GM13976 (cell line): Measurements from ENCODE around the gene MRPS35.

Experiments used
- DNase-seq: peaks from one replicate; pipeline ENCODE4 v3.0.0; 2012; ENCODE audit warnings: low spot score
- in situ Hi-C: fragments of 300-500 bp; cut with MboI; formaldehyde crosslinking; loops from one replicate; pipeline ENCODE4 v1.12.0; 2022; ENCODE audit warnings: low sequenced_read_pairs, mixed read lengths, inconsistent platforms; ENCODE audit not compliant: unreplicated experiment
- TF ChIP-seq, protein P1 (sequence below): IDR thresholded peaks from 2 replicates; pipeline ENCODE4 v1.5.1; 2012; ENCODE audit warnings: borderline replicate concordance, mild to moderate bottlenecking; ENCODE audit not compliant: insufficient read depth; ENCODE audit errors: extremely low read depth, missing control alignments, control extremely low read depth

MRPS35 gene

DNA sequence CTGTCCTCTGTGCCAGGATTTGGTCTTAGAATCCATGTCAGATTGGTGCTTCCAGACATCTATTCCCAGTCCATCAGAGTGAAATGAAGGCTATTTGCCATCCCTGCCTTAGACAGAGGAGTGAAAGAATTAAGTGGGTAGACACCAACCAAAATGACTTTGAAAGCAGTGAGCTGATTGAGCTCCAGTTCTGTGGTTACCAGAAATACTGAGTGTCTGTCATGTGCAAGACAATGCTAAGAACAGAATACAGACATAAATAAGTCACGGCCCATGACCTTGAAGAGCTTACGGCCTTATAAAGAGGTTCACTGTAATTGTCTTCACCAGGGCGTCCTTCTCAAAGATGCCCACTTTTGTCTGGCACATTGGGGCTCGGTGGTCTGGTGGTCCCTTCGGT, 91.0 kb downstream of the MRPS35 start:
- no peak for DNase-seq
- TF ChIP-seq, protein P1, sequence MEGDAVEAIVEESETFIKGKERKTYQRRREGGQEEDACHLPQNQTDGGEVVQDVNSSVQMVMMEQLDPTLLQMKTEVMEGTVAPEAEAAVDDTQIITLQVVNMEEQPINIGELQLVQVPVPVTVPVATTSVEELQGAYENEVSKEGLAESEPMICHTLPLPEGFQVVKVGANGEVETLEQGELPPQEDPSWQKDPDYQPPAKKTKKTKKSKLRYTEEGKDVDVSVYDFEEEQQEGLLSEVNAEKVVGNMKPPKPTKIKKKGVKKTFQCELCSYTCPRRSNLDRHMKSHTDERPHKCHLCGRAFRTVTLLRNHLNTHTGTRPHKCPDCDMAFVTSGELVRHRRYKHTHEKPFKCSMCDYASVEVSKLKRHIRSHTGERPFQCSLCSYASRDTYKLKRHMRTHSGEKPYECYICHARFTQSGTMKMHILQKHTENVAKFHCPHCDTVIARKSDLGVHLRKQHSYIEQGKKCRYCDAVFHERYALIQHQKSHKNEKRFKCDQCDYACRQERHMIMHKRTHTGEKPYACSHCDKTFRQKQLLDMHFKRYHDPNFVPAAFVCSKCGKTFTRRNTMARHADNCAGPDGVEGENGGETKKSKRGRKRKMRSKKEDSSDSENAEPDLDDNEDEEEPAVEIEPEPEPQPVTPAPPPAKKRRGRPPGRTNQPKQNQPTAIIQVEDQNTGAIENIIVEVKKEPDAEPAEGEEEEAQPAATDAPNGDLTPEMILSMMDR, result no peak
- in situ Hi-C loops, result no loop called here

DNA sequence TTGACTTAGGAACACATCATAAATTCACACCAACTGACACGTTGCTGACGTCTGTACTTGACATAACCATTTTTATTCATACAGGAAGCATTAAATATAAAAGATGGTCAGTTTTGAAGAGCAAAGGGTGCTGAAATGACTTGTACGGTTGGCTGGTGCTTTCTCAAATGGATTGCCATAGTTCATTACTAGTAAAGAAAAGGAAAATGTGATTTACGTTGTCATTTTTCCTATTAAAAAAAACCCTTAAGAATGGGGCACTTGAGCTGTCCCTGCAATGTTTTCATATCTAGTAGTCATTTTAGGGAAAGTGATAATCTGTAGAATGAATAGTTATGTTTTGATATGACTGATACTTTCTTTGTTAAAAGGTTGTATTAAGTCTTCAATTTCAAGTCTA, 91.9 kb downstream of the MRPS35 start:
- no peak for DNase-seq
- TF ChIP-seq, protein P1, result no peak
- in situ Hi-C loops, result no loop called here

GRCh38 chr12:27802936-27803335, 92.3 kb downstream of the MRPS35 start:
- no peak for DNase-seq
- in situ Hi-C loops, result no loop called here
- TF ChIP-seq, protein P1, result no peak

DNA sequence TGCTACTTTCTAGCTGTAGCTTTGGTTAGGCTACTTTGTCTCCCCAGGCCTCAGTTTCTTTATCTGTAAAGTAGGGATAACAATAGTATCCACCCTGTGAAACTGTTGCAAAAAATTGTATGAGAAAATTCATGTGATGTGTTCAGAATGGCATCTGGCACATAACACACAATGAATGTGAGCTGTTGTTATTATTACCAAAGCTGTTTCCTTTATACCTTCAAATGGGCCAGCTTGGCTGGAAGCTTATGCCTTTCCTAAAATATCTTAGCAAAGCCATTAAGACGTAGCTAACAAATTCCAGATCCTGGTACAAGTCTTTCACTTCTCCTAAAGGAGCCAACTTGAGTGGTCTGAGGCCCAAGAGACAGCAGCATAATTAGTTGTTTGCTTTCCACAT, 94.6 kb downstream of the MRPS35 start:
- no peak for DNase-seq
- TF ChIP-seq, protein P1, result no peak
- in situ Hi-C loops, result no loop called here
